ENCODE measurements around the gene COL6A3.

DNA sequence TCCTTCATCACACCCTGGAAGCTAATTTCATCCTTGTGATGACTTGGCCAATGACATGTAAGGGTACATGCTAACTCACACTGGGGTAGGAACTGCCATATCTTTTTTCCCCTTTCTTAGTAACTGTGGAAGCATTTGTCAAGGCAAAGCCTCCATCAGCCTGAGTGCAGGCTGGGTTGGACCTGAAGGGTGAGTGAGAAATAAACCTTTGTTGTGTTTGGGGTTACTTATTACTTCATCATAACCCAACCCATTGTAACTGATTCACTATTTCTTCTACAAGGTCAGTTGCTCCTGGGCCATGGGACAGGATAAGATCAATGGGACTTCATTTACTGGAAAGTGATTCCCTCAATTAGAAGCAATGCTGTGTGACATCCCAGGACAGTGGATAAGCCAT, 108.4 kb downstream of the COL6A3 start:
- TF ChIP-seq, protein P1, sequence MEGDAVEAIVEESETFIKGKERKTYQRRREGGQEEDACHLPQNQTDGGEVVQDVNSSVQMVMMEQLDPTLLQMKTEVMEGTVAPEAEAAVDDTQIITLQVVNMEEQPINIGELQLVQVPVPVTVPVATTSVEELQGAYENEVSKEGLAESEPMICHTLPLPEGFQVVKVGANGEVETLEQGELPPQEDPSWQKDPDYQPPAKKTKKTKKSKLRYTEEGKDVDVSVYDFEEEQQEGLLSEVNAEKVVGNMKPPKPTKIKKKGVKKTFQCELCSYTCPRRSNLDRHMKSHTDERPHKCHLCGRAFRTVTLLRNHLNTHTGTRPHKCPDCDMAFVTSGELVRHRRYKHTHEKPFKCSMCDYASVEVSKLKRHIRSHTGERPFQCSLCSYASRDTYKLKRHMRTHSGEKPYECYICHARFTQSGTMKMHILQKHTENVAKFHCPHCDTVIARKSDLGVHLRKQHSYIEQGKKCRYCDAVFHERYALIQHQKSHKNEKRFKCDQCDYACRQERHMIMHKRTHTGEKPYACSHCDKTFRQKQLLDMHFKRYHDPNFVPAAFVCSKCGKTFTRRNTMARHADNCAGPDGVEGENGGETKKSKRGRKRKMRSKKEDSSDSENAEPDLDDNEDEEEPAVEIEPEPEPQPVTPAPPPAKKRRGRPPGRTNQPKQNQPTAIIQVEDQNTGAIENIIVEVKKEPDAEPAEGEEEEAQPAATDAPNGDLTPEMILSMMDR (IDR thresholded peaks at IDR 0.05): no peak
- TF ChIP-seq EP300 (IDR thresholded peaks at IDR 0.05): no peak
- TF ChIP-seq KDM5A (IDR thresholded peaks at IDR 0.05): no peak
- TF ChIP-seq, protein P2, sequence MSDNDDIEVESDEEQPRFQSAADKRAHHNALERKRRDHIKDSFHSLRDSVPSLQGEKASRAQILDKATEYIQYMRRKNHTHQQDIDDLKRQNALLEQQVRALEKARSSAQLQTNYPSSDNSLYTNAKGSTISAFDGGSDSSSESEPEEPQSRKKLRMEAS (IDR thresholded peaks at IDR 0.05): no peak
- TF ChIP-seq HDAC2 (IDR thresholded peaks at IDR 0.05): no peak
- TF ChIP-seq MAFK (IDR thresholded peaks at IDR 0.05; ENCODE audit: partially characterized antibody): no peak
